GM19467 (cell line): ENCODE results near the gene PRDM5.

Source experiments
- ATAC-seq: cut with Tn5 transposase; IDR thresholded peaks from one replicate; pipeline ENCODE4 v1.9.1; 2021; ENCODE audit warnings: mild to moderate bottlenecking, moderate library complexity; ENCODE audit not compliant: unreplicated experiment

Gene PRDM5

GRCh38 chr4:120718979-120719566 lies 203.5 kb downstream of the PRDM5 start:
- ATAC-seq, result peak; percentile 83

GRCh38 chr4:120716346-120716745 lies 206.2 kb downstream of the PRDM5 start:
- ATAC-seq, result no peak

GRCh38 chr4:120714417-120715010 lies 208.0 kb downstream of the PRDM5 start:
- no peak for ATAC-seq

GRCh38 chr4:120709991-120710390 lies 212.5 kb downstream of the PRDM5 start:
- ATAC-seq, result no peak

GRCh38 chr4:120704538-120704937 lies 218.0 kb downstream of the PRDM5 start:
- no peak for ATAC-seq

- ATAC-seq, result no peak
Observed at GRCh38 chr4:120703908-120704307, 218.6 kb downstream of the PRDM5 start.

- no peak for ATAC-seq
Observed at GRCh38 chr4:120699354-120699753, 223.2 kb downstream of the PRDM5 start.

- no peak for ATAC-seq
Observed at GRCh38 chr4:120694973-120695372, 227.6 kb downstream of the PRDM5 start.

- ATAC-seq, result no peak
Observed at GRCh38 chr4:120693816-120694215, 228.7 kb downstream of the PRDM5 start.

- no peak for ATAC-seq
Observed at GRCh38 chr4:120692964-120693363, 229.6 kb downstream of the PRDM5 start.

GRCh38 chr4:120691536-120691935 lies 231.0 kb downstream of the PRDM5 start:
- no peak for ATAC-seq

GRCh38 chr4:120691106-120691505 lies 231.4 kb downstream of the PRDM5 start:
- ATAC-seq, result no peak

GRCh38 chr4:120688791-120689190 lies 233.7 kb downstream of the PRDM5 start:
- no peak for ATAC-seq

- ATAC-seq, result no peak
Observed at GRCh38 chr4:120685756-120686278, 236.7 kb downstream of the PRDM5 start.

GRCh38 chr4:120683897-120684540 lies 238.5 kb downstream of the PRDM5 start:
- ATAC-seq, result no peak

GRCh38 chr4:120682981-120683380 lies 239.5 kb downstream of the PRDM5 start:
- no peak for ATAC-seq

- ATAC-seq, result no peak
Observed at GRCh38 chr4:120680647-120681228, 241.8 kb downstream of the PRDM5 start.

GRCh38 chr4:120673696-120674095 lies 248.8 kb downstream of the PRDM5 start:
- no peak for ATAC-seq

GRCh38 chr4:120672558-120673147 lies 249.9 kb downstream of the PRDM5 start:
- ATAC-seq, result no peak

- no peak for ATAC-seq
Observed at GRCh38 chr4:120672076-120672475, 250.4 kb downstream of the PRDM5 start.

- no peak for ATAC-seq
Observed at GRCh38 chr4:120671538-120671937, 251.0 kb downstream of the PRDM5 start.
